Posterior cingulate gyrus (tissue), 11 donors: ENCODE data around the gene ACTC1.
A peak's percentile ranks its signal among the peaks of the same experiment; 100 is the strongest.

ENCODE experiments used
- DNase-seq, 10 donors: peaks; one replicate each; pipeline versions ENCODE4 v3.0.0 to v3.0.0-alpha.2; 2020 to 2021; ENCODE audit warnings: mixed read lengths in 3 of 10
- intact Hi-C: fragments of 100-400 bp; cut with DNase I; formaldehyde crosslinking; loops from one replicate; pipeline ENCODE4 v1.15.1; 2023

Gene ACTC1

DNA sequence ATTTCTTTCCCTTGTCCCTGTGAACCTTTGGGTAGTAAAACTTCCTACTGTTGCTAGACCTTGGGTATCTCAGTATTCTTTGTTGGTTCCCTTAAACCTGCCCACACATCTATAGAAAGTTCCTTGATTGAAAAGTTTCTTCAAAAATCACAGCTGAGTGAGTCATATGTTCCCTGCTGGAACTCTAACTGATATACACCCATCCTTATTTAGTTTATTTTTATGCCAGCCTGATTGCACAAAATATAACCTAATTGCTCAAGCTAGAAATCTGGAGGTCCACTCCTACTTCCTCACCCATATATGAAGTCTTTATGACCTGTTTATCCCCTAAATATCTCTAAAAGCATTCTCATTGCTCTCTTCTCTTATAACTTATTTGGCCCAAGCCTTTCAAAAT lies 26.8 kb downstream of the ACTC1 start:
- intact Hi-C loops = no loop called here
- DNase-seq = no peak

DNA sequence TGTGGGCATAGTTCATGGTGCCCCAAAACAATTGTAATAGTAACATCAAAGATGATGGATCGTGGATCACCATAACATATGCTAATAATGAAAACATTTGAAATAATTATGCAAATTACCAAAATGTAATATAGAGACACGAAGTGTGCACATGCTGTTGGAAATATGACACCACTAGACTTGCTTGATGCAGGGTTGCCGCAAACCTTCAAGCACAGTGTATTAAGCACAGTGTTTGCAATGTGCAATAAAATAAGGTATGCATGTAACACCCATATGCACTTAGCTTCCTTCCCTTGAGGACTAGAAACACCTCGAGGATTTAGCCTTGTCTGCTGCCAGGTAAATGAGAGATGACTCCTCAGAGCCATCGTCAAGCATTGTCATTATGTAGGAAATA lies 29.6 kb downstream of the ACTC1 start:
- intact Hi-C loops = no loop called here
- no peak for DNase-seq

DNA sequence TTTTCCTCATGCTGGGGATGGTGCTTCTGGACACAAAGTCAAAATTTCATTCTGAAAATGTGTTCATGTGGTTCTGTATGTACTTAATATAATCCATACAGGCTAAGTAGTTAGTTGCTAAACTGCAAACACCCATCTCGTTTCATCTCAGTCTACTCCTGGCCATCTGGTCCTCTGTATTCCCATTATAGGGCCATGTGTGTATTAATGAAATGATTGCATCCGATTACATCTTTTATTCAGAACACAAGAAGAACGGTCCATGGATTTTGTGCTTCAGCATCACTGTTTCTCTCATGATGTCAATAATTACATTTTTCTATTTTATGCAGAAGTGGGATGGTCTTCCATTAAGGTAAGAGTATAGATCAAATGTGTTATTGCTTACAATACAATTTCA lies 34.4 kb downstream of the ACTC1 start:
- intact Hi-C loops = no loop called here

DNA sequence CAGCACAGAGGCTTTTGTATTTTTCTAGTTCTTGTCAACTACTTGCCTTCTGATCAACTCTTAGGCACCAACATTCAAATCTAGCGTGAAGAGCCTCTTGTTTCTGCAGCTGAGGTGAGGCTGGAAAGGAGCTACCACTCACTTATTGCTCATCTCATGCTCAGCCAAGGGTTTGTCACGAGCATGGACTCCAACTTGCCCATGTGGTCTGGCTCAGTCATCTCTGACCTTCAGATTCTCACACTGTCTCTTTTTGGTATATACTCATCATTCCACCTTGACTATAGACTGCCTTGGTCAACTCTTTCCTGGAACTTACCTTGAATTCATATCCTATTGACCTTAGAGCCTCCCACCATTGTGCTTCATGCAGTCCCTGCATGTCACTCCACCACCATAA lies 35.4 kb downstream of the ACTC1 start:
- intact Hi-C loops = no loop called here

More for the DNA sequence above, 34.4 kb downstream of the ACTC1 start:
- DNase-seq = no peak

DNA sequence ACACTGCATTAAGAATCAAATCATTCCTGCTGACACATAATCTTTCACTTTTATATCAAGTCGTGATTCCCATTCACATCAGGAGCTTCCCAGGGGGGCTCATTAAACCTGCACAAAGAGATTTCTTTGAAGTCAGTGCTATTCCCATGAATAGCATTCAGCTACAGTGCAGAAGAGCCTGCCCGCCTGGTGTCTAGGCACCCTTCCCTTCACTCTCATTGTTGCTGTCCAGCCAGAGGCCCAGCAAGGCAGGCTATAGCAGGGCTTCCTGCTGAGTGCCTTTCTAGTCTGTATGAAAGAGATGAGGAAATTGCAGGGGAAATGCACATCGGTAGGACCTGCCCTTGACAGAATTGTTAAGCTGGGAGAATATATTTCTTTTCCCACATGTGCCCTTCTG lies 36.0 kb downstream of the ACTC1 start:
- intact Hi-C loops = no loop called here
- no peak for DNase-seq

More for the DNA sequence above, 35.4 kb downstream of the ACTC1 start:
- DNase-seq = no peak

DNA sequence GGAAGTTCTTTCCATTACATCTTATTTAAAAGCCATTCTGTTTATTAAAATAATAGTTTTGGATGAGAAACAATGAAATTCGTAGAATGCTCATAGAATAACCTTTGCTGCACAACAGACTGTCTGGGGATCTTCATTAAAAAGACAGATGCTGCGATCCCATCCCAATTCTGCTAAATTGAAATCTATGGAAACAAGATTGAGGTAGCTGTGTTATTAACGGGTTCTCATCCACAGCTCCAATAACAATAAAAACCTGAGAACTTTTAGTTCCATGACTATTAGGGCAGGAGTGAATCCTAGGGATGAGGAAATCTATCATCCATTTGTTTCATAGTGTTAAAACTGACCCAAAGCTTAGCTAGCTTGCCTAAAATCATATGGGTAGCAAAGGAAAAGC lies 38.1 kb downstream of the ACTC1 start:
- DNase-seq = no peak
- intact Hi-C loops = no loop called here

DNA sequence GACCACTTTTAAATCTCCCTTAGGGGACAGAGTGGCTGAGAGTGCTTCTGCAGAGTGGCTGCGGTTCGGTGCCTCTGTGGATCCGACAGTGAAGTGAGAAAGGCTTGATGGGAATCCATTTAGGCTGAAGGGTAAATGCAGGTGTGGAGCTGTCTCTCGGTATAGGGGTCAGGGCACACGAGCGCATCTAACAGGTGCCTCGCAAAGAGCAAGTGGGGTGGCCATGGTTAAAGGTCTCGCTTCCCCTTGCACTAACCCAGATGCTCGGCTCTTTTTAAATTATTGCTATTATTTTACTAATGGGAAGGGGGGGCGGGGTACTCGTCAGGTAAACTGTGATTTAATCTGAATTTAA lies 40.0 kb downstream of the ACTC1 start:
- no peak for DNase-seq
- intact Hi-C loops = no loop called here

DNA sequence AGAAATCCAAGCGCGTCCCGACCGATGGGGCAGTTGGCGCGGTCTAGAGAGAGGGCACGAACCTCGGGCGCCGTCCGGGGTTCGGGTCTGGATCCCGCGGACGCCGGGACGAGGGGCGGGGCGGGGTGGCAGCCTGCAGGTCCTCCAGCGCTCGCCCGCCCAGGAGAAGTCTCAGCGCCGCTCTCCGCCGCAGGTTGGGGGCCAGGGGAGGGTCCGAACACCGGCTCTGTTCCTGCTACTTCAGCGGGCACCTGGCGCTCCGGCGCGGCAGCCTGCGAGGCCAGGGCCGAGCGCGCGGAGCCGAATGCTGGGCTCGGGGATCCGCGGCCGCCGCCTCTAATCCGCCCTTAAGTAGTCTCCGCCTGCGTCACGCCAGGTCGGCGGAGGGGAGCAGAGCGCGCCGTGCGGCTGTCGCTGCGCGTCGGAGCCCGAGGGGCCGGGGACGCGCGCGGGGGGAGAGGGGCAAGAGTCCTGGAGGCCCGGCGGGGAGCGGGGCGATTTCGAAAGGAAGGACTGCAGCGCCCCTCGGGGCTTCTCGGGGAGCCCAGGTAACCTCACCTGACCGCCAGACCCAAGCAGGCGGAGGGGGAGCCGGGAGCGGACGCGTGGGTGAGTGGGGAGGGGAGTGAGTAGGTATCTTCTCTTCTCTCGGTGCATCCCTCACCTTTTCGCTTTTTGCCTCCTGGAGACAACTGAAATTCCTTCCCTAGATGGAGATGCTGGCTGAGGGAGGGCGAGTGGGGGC lies 40.5 kb downstream of the ACTC1 start, which contains the start of gene GJD2:
GJD2 (minus strand) TSS at position 325 of the 745 bp plus-strand sequence. CDS start 510 bp downstream, outside the sequence.
- peak in 4 of 10 donors; percentile 27 to 81 (median 74) for DNase-seq
- intact Hi-C loops = no loop called here

DNA sequence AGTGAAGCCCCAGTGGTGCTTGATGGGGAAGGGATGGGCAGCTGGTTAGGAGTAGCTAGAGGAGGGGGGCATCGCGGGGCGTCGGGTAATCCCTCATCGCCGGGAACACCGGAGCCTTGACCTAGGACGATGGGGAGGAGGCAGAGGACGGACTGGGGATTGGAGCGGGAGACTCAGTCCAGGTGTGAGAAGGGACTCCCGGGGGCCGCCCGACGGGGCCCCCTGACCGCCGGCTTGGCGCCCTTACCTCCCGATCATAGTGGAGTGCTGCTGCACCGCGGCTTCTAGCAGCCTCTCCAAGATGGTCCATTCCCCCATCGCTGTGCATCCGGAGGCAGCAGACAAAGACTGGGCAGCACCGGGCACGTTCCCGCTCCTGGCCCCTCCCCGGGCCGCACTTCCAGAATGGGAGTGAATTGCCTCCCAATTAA lies 41.2 kb downstream of the ACTC1 start:
- DNase-seq = peak in 1 of 10 donors; percentile 72
- intact Hi-C loops = no loop called here

DNA sequence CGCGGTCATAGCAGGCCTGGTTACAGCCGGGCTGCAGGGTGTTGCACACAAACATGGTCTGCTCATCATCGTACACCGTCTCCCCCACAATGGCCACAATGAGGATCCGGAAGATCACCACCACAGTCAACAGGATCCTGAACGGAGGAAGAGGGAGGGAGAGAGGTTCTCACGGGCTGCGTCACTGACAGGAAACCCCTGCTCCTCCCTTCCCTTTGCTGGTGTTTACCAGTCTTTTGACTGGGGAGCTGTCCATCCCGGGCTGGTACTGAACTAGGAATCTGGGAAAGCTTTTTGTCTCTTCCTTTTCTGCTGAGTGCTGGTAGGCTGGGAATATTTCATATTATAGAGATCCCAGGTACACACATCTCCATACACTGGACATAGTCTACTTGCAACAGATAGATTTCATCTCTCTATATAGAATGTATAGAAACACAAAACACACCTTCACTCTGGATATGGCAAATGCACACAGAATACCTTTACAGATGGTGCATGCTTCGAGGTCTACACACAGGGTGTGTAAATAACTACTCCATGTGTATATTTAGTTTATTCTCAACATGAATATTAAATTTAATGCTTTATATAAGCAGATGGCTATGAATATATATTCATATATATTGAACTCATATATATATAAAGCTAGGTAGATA lies 42.0 kb downstream of the ACTC1 start:
- no peak for DNase-seq
- intact Hi-C loops = no loop called here

DNA sequence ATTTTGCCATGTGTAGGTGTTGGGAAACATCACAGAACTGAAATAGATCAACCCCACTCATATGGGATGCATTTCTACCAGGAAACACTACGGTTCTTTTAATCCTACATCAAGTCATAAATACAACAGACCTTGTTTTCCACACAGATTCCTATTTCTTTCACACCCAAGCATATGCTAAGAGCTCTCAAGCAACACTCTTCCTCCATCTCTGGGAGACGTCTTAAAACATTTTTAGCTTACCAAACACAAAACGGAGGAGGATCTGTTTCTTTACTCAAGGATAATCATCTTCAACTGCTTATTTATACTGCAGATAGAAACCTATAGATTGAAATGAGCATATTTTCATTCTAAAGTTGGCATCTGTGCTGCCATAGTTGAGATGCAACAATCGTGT lies 45.7 kb downstream of the ACTC1 start:
- intact Hi-C loops = no loop called here
- DNase-seq = no peak
